GM12872 (cell line): ENCODE results near the gene FZD7.

ENCODE experiments used
- TF ChIP-seq, protein P1 (sequence below): IDR thresholded peaks from 3 replicates; pipeline ENCODE4 v1.5.1; 2011; ENCODE audit warnings: low read depth, mild to moderate bottlenecking, low read length, moderate library complexity; ENCODE audit not compliant: insufficient read depth

The FZD7 gene

GRCh38 chr2:202032846-202033316 is 774 bp upstream of the FZD7 start:
- TF ChIP-seq, protein P1, sequence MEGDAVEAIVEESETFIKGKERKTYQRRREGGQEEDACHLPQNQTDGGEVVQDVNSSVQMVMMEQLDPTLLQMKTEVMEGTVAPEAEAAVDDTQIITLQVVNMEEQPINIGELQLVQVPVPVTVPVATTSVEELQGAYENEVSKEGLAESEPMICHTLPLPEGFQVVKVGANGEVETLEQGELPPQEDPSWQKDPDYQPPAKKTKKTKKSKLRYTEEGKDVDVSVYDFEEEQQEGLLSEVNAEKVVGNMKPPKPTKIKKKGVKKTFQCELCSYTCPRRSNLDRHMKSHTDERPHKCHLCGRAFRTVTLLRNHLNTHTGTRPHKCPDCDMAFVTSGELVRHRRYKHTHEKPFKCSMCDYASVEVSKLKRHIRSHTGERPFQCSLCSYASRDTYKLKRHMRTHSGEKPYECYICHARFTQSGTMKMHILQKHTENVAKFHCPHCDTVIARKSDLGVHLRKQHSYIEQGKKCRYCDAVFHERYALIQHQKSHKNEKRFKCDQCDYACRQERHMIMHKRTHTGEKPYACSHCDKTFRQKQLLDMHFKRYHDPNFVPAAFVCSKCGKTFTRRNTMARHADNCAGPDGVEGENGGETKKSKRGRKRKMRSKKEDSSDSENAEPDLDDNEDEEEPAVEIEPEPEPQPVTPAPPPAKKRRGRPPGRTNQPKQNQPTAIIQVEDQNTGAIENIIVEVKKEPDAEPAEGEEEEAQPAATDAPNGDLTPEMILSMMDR = no peak

GRCh38 chr2:202034249-202035088 is 814 bp downstream of the FZD7 start:
- TF ChIP-seq, protein P1 = no peak

GRCh38 chr2:202035089-202035940 is 1.7 kb downstream of the FZD7 start:
- TF ChIP-seq, protein P1 = no peak

GRCh38 chr2:202035941-202036372 is 2.3 kb downstream of the FZD7 start:
- TF ChIP-seq, protein P1 = no peak

GRCh38 chr2:202036601-202037037 is 3.0 kb downstream of the FZD7 start:
- TF ChIP-seq, protein P1 = no peak

DNA sequence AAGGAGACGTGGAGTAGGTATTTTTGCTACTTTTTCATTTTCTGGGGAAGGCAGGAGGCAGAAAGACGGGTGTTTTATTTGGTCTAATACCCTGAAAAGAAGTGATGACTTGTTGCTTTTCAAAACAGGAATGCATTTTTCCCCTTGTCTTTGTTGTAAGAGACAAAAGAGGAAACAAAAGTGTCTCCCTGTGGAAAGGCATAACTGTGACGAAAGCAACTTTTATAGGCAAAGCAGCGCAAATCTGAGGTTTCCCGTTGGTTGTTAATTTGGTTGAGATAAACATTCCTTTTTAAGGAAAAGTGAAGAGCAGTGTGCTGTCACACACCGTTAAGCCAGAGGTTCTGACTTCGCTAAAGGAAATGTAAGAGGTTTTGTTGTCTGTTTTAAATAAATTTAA is 3.4 kb downstream of the FZD7 start:
- TF ChIP-seq, protein P1 = no peak
